Right atrium auricular region (tissue), 2 donors: ENCODE results near the gene NFATC2. TPM values are rescaled to one million over a fixed set of nuclear protein-coding genes. Genes with fewer than 3 reads are reported as not detected.

Experiments
- DNase-seq: peaks from one replicate; pipeline ENCODE4 v3.0.0-alpha.2; 2019; ENCODE audit warnings: low spot score
- H3K27ac ChIP-seq, 2 donors: fragments of 200-600 bp; sonication (generic); 1 replicate in 1 of 2; 2 replicates in 1 of 2; pipeline ENCODE4 v1.5.1; 2016 to 2019
- H3K27me3 ChIP-seq, 2 donors: fragments of 200-600 bp; sonication (generic); one replicate each; pipeline versions ENCODE4 v1.5.1 to v1.6.0; 2017 to 2019
- H3K36me3 ChIP-seq: fragments of 200-600 bp; sonication (generic); one replicate; pipeline ENCODE4 v1.5.1; 2016
- H3K4me1 ChIP-seq, 2 donors: fragments of 200-600 bp; sonication (generic); one replicate each; pipeline versions ENCODE4 v1.5.1 to v1.6.0; 2017 to 2019
- H3K4me3 ChIP-seq, 2 donors: fragments of 200-600 bp; sonication (generic); 1 replicate in 1 of 2; 2 replicates in 1 of 2; pipeline ENCODE4 v1.5.1; 2017 to 2019; ENCODE audit warnings: mild to moderate bottlenecking in 1 of 2, moderate library complexity in 1 of 2
- H3K9me3 ChIP-seq, 2 donors: fragments of 200-600 bp; sonication (generic); one replicate each; pipeline ENCODE4 v1.5.1; 2019
- total RNA-seq, 2 donors: library from RNA; depleted of rRNA; stranded (reverse); fragments of >200 nt; gene quantifications; one replicate each; pipeline ENCODE4 v1.1.0, GENCODE V29; 2016
- TF ChIP-seq, protein P1 (sequence below), 2 donors: fragments of 200-600 bp; sonication (generic); IDR thresholded peaks; one replicate each; pipeline ENCODE4 v1.5.1; 2019; ENCODE audit warnings: antibody characterized with exemption in 2 of 2

NFATC2 gene
- total RNA-seq, 2 donors from 2014 or later, result 8.6 to 12.5 TPM

DNA sequence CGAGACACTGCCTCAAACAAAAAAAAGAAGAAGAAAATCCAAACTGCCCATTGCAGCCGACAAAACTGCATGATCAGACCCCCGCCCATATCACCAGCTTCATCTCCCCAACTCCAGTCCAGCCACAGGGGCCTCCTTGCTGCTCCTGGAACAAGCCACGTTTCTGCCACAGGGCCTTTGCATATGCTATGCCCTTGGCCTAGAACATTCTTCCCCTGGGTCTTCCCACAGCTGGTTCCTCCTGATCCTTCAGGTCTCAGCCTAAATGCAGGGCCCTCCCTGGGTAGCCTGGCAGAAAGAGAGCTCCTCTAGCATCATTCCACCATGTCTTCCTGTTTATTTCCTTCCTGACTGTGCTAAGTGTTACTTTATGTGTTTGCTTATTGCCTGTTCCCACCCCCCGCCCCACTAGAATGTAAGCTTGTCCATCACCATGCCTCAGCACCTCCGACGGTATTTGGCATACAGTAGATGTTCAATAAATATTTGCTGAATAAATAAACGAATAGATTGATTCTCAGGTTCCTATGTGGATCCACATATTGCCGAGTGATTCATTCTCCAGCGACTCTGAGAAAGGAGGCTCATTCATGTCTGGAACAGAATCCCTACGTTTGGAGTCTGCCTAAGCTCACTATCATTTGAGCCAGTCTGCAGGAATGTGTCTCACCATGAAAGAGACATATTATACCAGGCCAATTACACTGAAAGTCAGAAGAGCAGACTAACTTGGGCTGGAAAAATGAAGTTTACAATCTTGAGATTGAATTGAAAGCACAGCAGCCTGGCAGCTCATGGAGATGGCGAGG lies 56.1 kb downstream of the NFATC2 start:
- no peak overlapping the region for H3K27ac ChIP-seq

DNA sequence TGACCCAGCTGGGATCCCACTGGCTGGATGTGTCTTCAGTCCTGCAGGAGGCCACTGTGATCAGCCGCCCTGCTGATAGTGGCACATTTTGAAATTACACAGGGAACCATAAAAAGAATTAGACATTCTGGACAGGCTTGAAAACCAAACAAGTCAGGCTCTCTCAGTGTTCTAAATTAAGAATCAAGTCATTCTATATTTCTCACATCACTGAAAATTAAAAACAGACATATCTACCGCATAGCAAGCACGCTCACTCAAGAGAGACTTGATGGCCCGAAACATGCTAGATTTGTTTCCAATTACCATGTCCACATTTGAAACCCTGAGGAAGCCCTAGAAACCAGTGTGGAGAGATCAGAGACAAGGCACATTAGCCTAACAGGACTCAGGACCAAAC lies 57.7 kb downstream of the NFATC2 start:
- TF ChIP-seq, protein P1, sequence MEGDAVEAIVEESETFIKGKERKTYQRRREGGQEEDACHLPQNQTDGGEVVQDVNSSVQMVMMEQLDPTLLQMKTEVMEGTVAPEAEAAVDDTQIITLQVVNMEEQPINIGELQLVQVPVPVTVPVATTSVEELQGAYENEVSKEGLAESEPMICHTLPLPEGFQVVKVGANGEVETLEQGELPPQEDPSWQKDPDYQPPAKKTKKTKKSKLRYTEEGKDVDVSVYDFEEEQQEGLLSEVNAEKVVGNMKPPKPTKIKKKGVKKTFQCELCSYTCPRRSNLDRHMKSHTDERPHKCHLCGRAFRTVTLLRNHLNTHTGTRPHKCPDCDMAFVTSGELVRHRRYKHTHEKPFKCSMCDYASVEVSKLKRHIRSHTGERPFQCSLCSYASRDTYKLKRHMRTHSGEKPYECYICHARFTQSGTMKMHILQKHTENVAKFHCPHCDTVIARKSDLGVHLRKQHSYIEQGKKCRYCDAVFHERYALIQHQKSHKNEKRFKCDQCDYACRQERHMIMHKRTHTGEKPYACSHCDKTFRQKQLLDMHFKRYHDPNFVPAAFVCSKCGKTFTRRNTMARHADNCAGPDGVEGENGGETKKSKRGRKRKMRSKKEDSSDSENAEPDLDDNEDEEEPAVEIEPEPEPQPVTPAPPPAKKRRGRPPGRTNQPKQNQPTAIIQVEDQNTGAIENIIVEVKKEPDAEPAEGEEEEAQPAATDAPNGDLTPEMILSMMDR (IDR thresholded peaks at IDR 0.05), result no peak
- no peaks in the 10 kb centered on the region for H3K9me3 ChIP-seq
- no peak for DNase-seq

More for the DNA sequence above, 56.1 kb downstream of the NFATC2 start:
- Histone ChIP-seq H3K4me1 (no peaks in the 10 kb centered on the region), H3K27me3 (no peaks in the 10 kb centered on the region), H3K36me3 (no peaks in the 10 kb centered on the region), H3K9me3 (no peaks in the 10 kb centered on the region), H3K4me3 (no peak overlapping the region)
- no peak for DNase-seq
- TF ChIP-seq, protein P1 (IDR thresholded peaks at IDR 0.05), result no peak

DNA sequence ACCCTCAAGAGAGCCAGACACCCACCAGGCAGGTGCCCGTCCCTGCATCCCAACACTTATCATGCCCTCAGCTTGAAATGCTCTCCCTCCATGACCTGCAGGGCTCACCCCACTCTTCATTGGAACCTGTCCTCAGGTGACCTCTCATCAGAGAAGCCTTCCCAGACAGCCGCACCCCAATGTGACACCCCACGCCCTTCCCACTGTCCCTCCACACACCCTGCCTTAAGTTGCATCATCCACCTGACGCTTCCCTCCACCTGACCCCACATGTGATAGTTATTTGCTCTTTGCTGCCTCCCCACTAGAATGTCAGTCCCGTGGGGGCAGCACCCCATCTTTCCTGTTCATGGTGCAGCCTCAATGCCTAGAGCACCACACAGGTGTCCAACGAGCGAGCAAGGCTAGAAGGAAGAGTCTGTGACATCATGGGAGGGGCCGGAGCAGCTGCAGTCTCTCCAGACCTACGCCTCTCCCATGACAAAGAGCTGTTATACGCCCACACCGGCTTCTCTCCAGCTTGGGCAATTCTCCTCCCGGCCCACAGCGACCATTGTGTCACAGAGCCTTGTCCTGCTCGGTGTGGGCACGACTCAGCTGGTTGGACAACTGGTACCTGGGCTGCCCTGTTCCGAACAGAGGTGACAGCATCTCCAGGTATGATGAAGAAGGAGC lies 58.2 kb downstream of the NFATC2 start:
- Histone ChIP-seq H3K9me3 (no peaks in the 10 kb centered on the region), H3K4me3 (no peak overlapping the region), H3K36me3 (no peaks in the 10 kb centered on the region), H3K27me3 (no peaks in the 10 kb centered on the region), H3K4me1 (no peaks in the 10 kb centered on the region), H3K27ac (no peak overlapping the region)
- TF ChIP-seq, protein P1 (IDR thresholded peaks at IDR 0.05), result no peak
- DNase-seq, result no peak

More for the DNA sequence above, 57.7 kb downstream of the NFATC2 start:
- Histone ChIP-seq H3K27me3 (no peaks in the 10 kb centered on the region), H3K4me3 (no peak overlapping the region), H3K27ac (no peak overlapping the region), H3K4me1 (no peaks in the 10 kb centered on the region), H3K36me3 (no peaks in the 10 kb centered on the region)

DNA sequence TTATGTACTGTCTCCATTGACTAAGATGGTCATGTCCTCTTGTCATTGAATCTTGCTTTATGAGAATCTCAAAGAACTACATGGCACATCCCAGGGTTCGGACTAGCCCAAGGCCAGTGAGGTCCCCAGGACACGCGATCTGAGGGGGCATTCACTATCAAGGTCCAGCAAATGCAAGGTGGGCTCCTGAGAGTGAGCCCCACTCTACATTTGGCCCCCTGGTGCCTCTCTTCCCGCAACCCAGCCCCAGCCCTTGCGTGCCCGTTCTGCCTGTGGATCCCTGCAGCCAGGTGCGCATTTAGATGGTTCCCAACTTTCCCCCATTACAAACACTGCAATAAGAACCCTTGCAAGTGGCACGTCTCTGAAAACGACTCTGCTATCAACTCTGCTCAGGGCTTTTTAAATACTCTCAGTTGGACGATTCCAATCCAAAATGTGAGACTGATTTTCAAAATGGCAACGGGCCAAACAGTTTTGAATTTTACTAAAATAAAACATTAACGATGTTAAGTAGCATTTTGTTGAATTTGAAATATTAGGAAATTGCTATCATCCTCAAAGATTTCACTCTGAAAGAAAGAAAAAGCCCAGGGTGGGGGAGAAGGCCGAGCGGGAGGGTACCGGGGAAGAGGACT lies 59.6 kb downstream of the NFATC2 start:
- Histone ChIP-seq H3K9me3 (no peaks in the 10 kb centered on the region), H3K4me3 (no peak overlapping the region)
- TF ChIP-seq, protein P1 (IDR thresholded peaks at IDR 0.05), result no peak

DNA sequence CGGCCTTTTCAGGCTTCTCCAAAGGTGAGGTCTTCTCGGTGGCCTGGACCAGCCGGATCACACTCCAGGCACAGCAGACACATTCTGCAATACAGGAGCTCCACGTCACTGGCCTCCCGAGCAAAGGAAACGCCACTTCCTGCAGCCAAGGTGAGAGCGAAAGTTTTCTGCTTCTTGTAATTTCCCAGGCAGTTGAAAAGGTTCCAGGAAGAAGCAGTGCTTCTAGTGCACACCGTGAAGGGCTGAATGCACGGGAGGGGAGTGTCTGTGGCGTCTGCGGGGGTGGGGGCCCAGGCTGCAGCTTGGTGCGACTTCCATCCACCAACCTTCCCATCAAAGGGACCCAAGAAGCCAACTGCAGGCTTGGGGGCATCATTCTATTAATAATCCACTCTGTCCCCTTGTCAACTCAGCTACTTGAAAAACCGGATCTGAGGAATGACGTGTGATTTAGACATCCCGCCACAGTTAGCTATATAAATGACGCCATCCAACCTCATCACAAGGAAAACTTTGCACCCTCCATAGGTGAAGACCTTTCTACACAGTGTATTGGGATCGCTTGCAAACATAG lies 61.1 kb downstream of the NFATC2 start:
- H3K4me1 ChIP-seq, result no peaks in the 10 kb centered on the region
- H3K4me3 ChIP-seq, result no peak overlapping the region
- no peak overlapping the region for H3K27ac ChIP-seq
- H3K36me3 ChIP-seq, result no peaks in the 10 kb centered on the region
- DNase-seq, result no peak
- TF ChIP-seq, protein P1 (IDR thresholded peaks at IDR 0.05), result no peak
- no peaks in the 10 kb centered on the region for H3K9me3 ChIP-seq
- H3K27me3 ChIP-seq, result no peaks in the 10 kb centered on the region

More for the DNA sequence above, 59.6 kb downstream of the NFATC2 start:
- no peaks in the 10 kb centered on the region for H3K27me3 ChIP-seq
- H3K4me1 ChIP-seq, result no peaks in the 10 kb centered on the region
- no peak for DNase-seq
- no peaks in the 10 kb centered on the region for H3K36me3 ChIP-seq
- no peak overlapping the region for H3K27ac ChIP-seq
